Spleen (tissue), 11 donors: ENCODE results near the gene EFNA3. TPM values are rescaled to one million over a fixed set of nuclear protein-coding genes. Genes with fewer than 3 reads are reported as not detected.

Experiments
- DNase-seq: peaks from one replicate; pipeline ENCODE4 v3.0.0-alpha.2; 2020
- H3K27ac ChIP-seq, 8 donors: fragments of 200-600 bp; sonication (generic) in 7 of 8; 1 replicate in 4 of 8; 2 replicates in 4 of 8; pipeline versions ENCODE4 v1.5.0 to v1.8.0; 2016 to 2021; ENCODE audit warnings: inconsistent platforms in 4 of 8, mild to moderate bottlenecking in 4 of 8, moderate library complexity in 1 of 8
- H3K27me3 ChIP-seq, 7 donors: fragments of 200-600 bp; sonication (generic) in 6 of 7; replicated peaks in 1 of 7; 1 replicate in 4 of 7; 2 replicates in 3 of 7; pipeline versions ENCODE4 v1.5.0 to v1.8.0; 2016 to 2021; ENCODE audit warnings: inconsistent platforms in 3 of 7, mild to moderate bottlenecking in 1 of 7
- H3K36me3 ChIP-seq, 6 donors: fragments of 200-600 bp; sonication (generic) in 5 of 6; 1 replicate in 4 of 6; 2 replicates in 2 of 6; pipeline versions ENCODE4 v1.5.0 to v1.8.0; 2016 to 2021; ENCODE audit warnings: inconsistent platforms in 2 of 6
- H3K4me1 ChIP-seq, 6 donors: fragments of 200-600 bp; sonication (generic) in 5 of 6; 1 replicate in 3 of 6; 2 replicates in 3 of 6; pipeline versions ENCODE4 v1.5.0 to v1.8.0; 2016 to 2021; ENCODE audit warnings: inconsistent platforms in 3 of 6
- H3K4me3 ChIP-seq, 8 donors: fragments of 200-600 bp; sonication (generic) in 7 of 8; 1 replicate in 4 of 8; 2 replicates in 4 of 8; pipeline versions ENCODE4 v1.5.0 to v1.8.0; 2016 to 2021; ENCODE audit warnings: inconsistent platforms in 4 of 8, mild to moderate bottlenecking in 4 of 8, moderate library complexity in 2 of 8
- H3K9me3 ChIP-seq, 8 donors: fragments of 200-600 bp; sonication (generic) in 7 of 8; 1 replicate in 4 of 8; 2 replicates in 4 of 8; pipeline versions ENCODE4 v1.5.0 to v1.8.0; 2016 to 2021; ENCODE audit warnings: inconsistent platforms in 4 of 8
- POLR2A ChIP-seq, 3 donors: fragments of 450-650 bp; IDR thresholded peaks; one replicate each; pipeline ENCODE4 v1.5.1; 2017; ENCODE audit warnings: antibody characterized with exemption in 3 of 3, mild to moderate bottlenecking in 1 of 3
- POLR2AphosphoS5 ChIP-seq, 3 donors: sonication (generic); formaldehyde crosslinking; IDR thresholded peaks; one replicate each; pipeline ENCODE4 v1.5.1; 2017; ENCODE audit warnings: antibody characterized with exemption in 3 of 3
- WGBS, 5 donors: extraction: QIAGEN DNeasy Blood & Tissue Kit in 3 of 5; methylation state at CpG; one replicate each; pipeline versions ENCODE4 v1.1.5 to v1.1.7; 2013 to 2018; 5-methylcytosine and 5-hydroxymethylcytosine counted together
- intact Hi-C: fragments of 100-400 bp; cut with DNase I; formaldehyde crosslinking; loops from one replicate; pipeline ENCODE4 v1.15.0; 2023; ENCODE audit warnings: low total_unique reads
- polyA plus RNA-seq, 3 donors: library from polyadenylated mRNA; stranded (reverse); fragments of 200-250 nt; gene quantifications; one replicate each; pipeline ENCODE4 v1.2.1, GENCODE V29; 2013
- total RNA-seq, 7 donors: library from RNA; depleted of rRNA in 3 of 7; stranded (reverse); fragments of >200 nt in 3 of 7; fragmentation: NEBNext Ultra II Directional in 4 of 7; extraction: Animal tissue kit (Norgen Biotek cat#: 25700) in 4 of 7; gene quantifications; one replicate each; pipeline versions ENCODE4 v1.1.0 to v1.2.1, GENCODE V29; 2016 to 2021
- TF ChIP-seq, protein P1 (sequence below), 11 experiments: fragments of 200-600 bp in 7 of 11; fragments of 450-650 bp in 4 of 11; sonication (generic) in 4 of 11; IDR thresholded peaks in 8 of 11; conservative IDR thresholded peaks in 3 of 11; 1 replicate in 7 of 11; 2 replicates in 4 of 11; pipeline versions ENCODE4 v1.4.0 to v1.8.0; 2016 to 2021; ENCODE audit warnings: antibody characterized with exemption in 11 of 11, inconsistent platforms in 4 of 11, mild to moderate bottlenecking in 1 of 11
- donor health status: healthy with polysubstance abuse.
- donor health status: DM: no; HTN: no; CAD: no; lungs with moderate emphysema.
- donor health status: DM: no; HTN: no; CAD: no.
- donor health status: Bipolar disorder and iron deficiency.
- donor health status: healthy.
- donor health status: DM: no; HTN: no; CAD: no.
- donor health status: DM: yes; HTN: yes; CAD: no.

Gene EFNA3
- total and polyA plus RNA-seq, 10 donors, result 1.4 to 4.3 (median 1.9) TPM; not detected in 1

DNA sequence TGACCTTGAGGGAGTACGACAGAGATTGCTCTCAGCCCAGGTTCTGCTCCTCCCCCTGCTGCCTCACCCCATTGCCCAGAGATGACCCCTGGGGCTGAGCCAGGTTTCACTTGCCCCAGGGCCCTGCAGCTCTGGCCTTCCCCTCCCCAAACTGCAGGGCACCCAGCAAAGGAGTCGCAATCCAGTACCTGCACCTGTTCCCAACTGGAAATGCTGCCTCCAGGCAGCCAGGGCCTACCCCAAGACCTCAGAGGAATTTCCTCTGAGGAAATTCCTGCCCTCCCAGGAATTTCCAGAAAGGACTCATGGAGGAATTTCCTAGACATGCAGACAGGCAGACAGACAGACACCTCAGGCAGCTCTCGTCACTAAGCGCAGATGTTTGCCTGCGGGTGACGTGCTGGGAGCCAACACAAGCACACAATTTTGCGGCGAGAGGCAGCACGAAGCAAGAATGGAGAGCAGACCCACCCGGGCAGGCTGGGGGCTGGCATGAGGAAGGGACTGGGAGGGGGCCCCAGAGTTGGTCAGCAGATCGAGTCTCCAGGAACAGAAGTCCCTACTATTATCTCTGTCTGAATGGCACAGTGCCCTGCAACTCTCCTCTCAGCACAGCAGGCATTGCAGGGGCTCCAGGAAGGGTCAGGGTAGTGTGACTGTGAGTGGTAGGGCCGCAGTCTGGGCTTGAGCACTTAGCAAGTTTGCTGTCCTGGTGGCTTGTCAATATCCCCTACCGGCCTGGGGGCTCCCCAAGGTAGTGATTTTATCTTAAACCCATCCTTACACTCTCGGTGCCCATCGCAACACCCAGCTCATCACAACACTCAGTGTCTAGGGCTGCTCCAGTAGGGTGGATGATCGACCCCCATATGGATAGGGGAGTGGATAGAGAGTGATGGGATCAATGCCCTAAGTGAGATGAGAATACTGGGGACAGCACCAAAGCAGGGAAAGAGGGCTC, 46.1 kb downstream of the EFNA3 start:
- intact Hi-C loops, result no loop called here
- TF ChIP-seq POLR2A (IDR thresholded peaks at IDR 0.05) (no peak), POLR2AphosphoS5 (IDR thresholded peaks at IDR 0.05) (no peak)
- TF ChIP-seq, protein P1, sequence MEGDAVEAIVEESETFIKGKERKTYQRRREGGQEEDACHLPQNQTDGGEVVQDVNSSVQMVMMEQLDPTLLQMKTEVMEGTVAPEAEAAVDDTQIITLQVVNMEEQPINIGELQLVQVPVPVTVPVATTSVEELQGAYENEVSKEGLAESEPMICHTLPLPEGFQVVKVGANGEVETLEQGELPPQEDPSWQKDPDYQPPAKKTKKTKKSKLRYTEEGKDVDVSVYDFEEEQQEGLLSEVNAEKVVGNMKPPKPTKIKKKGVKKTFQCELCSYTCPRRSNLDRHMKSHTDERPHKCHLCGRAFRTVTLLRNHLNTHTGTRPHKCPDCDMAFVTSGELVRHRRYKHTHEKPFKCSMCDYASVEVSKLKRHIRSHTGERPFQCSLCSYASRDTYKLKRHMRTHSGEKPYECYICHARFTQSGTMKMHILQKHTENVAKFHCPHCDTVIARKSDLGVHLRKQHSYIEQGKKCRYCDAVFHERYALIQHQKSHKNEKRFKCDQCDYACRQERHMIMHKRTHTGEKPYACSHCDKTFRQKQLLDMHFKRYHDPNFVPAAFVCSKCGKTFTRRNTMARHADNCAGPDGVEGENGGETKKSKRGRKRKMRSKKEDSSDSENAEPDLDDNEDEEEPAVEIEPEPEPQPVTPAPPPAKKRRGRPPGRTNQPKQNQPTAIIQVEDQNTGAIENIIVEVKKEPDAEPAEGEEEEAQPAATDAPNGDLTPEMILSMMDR (IDR thresholded peaks at IDR 0.05 in 8 of 11, conservative IDR thresholded peaks at IDR 0.05 in 3 of 11), result no peak
- no peak for DNase-seq

DNA sequence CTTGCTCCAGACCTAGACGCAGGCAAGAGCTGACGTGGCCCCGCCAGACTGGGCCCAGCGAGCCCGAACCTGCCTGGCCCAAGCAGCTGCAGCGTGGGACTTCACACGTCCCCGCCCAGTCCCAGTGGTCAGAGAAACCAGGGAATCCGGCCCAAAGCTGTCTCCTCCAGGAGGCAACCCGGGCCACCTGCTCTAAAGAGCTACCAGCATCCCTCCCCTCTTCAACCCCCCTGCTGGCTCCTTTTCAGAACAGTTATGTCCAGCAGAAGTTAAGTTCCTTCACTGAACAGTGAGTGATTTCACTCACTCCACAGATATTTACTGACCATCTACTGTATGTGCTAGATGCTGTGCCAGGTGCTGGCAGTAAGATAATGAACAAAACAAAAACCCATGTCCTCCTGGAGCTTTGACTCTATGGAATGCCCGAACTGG, 46.9 kb downstream of the EFNA3 start:
- Histone ChIP-seq H3K4me1 (peaks cover 29 to 48% (median 40%) of the 10 kb centered on the region in 6 donors), H3K27me3 (peaks cover 0 to 63% (median 39%) of the 10 kb centered on the region in 7 donors), H3K4me3 (no peak overlapping the region), H3K9me3 (no peaks in the 10 kb centered on the region), H3K36me3 (no peaks in the 10 kb centered on the region), H3K27ac (no peak overlapping the region)
- no peak for DNase-seq
- TF ChIP-seq, protein P1 (IDR thresholded peaks at IDR 0.05 in 8 of 11, conservative IDR thresholded peaks at IDR 0.05 in 3 of 11), result no peak
- TF ChIP-seq POLR2A (IDR thresholded peaks at IDR 0.05), result no peak
- intact Hi-C loops, result no loop called here
- WGBS, 5 donors, result 73 to 93% (median 86%) methylated on average over 9 to 11 of the region's 11 CpGs

More for the DNA sequence above, 46.1 kb downstream of the EFNA3 start:
- Histone ChIP-seq H3K4me1 (peaks cover 27 to 42% (median 37%) of the 10 kb centered on the region in 6 donors), H3K27ac (no peak overlapping the region), H3K36me3 (no peaks in the 10 kb centered on the region), H3K27me3 (peaks cover 0 to 57% (median 35%) of the 10 kb centered on the region in 7 donors), H3K9me3 (no peaks in the 10 kb centered on the region), H3K4me3 (no peak overlapping the region)
- 80 to 94% (median 88%) methylated on average over 16 of the region's 16 CpGs for WGBS, 5 donors

DNA sequence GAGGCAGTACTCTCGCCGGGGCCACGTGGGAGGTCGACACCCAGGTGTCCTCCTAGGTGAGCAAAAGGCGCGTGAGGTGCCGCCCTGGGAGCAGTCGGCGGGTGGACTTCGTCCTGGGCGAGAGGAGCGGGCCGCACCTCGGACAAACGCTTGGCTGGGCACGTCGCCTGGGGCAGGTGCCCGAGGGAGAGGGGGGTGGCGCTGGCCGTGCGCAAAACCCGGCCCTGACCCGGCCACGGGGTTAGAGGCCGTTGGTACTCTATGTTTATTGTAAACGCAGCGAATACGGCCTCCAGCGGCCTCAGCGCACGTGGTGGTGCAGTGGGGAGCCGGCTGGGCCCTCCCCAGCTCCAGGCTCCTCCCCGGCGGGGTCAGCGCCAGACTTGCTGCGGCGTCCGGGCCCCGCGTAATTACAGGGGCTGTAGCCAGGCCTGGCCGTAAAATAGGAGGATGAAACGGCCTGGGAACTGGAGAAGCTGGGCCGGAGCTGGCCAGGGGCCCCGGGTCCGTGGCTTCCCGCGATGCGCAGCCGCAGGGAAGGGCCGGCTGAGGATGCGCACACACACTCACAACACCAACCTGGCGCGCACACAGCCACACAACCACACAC, 47.4 kb downstream of the EFNA3 start:
- Histone ChIP-seq H3K27ac (no peak overlapping the region), H3K4me3 (peak overlapping the region in 6 of 8 donors; percentile 55 to 85 (median 63)), H3K27me3 (peaks cover 0 to 63% (median 39%) of the 10 kb centered on the region in 7 donors), H3K9me3 (no peaks in the 10 kb centered on the region), H3K36me3 (no peaks in the 10 kb centered on the region), H3K4me1 (peaks cover 29 to 53% (median 40%) of the 10 kb centered on the region in 6 donors)
- intact Hi-C loops, result no loop called here
- peak; percentile 72 for DNase-seq
- TF ChIP-seq POLR2A (IDR thresholded peaks at IDR 0.05) (no peak), POLR2AphosphoS5 (IDR thresholded peaks at IDR 0.05) (no peak)
- TF ChIP-seq, protein P1 (IDR thresholded peaks at IDR 0.05 in 8 of 11, conservative IDR thresholded peaks at IDR 0.05 in 3 of 11), result no peak
- WGBS, 5 donors, result 61 to 68% (median 63%) methylated on average over 27 to 53 of the region's 53 CpGs
